Endodermal cell (in vitro differentiated cells): ENCODE results near the gene MYO6. TPM values are rescaled to one million over a fixed set of nuclear protein-coding genes. Genes with fewer than 3 reads are reported as not detected.

ENCODE experiments used
- DNase-seq: peaks from one replicate; pipeline ENCODE4 v3.0.0-alpha.2; 2017
- H3K27ac ChIP-seq: 2 replicates; pipeline ENCODE4 v1.5.1; 2013; ENCODE audit warnings: mild to moderate bottlenecking, low read depth, low read length, moderate library complexity
- H3K27me3 ChIP-seq: 2 replicates; pipeline ENCODE4 v1.6.1; 2013; ENCODE audit warnings: mild to moderate bottlenecking, low read length, moderate library complexity; ENCODE audit not compliant: insufficient read depth, control insufficient read depth, poor library complexity, severe bottlenecking
- H3K36me3 ChIP-seq: 2 replicates; pipeline ENCODE4 v1.7.0; 2013; ENCODE audit warnings: mild to moderate bottlenecking, low read length, moderate library complexity; ENCODE audit not compliant: control insufficient read depth, insufficient read depth
- H3K4me1 ChIP-seq: one replicate; pipeline ENCODE4 v1.7.0; 2013; ENCODE audit warnings: low read length; ENCODE audit not compliant: control insufficient read depth, insufficient read depth
- H3K4me3 ChIP-seq: 2 replicates; pipeline ENCODE4 v1.5.1; 2013; ENCODE audit warnings: mild to moderate bottlenecking, low read length, moderate library complexity
- H3K9ac ChIP-seq: 2 replicates; pipeline ENCODE4 v1.6.1; 2013; ENCODE audit warnings: mild to moderate bottlenecking, low read length, moderate library complexity; ENCODE audit not compliant: poor library complexity, severe bottlenecking; ENCODE audit errors: extremely low read depth
- H3K9me3 ChIP-seq: 2 replicates; pipeline ENCODE4 v1.6.1; 2013; ENCODE audit warnings: mild to moderate bottlenecking, low read length, moderate library complexity; ENCODE audit not compliant: control insufficient read depth
- H3K27ac Mint-ChIP-seq: 2 replicates; pipeline ENCODE4 v1.8.0; 2020; ENCODE audit warnings: mixed read lengths
- H3K27me3 Mint-ChIP-seq: 2 replicates; pipeline ENCODE4 v1.8.0; 2021; ENCODE audit warnings: mild to moderate bottlenecking, mixed read lengths; ENCODE audit not compliant: insufficient read depth
- H3K36me3 Mint-ChIP-seq: 2 replicates; pipeline ENCODE4 v1.8.0; 2020; ENCODE audit warnings: low read depth, mixed read lengths
- H3K4me1 Mint-ChIP-seq: 2 replicates; pipeline ENCODE4 v1.8.0; 2020; ENCODE audit warnings: mixed read lengths
- H3K4me3 Mint-ChIP-seq: 2 replicates; pipeline ENCODE4 v1.8.0; 2020; ENCODE audit warnings: mild to moderate bottlenecking, moderate library complexity, mixed read lengths
- H3K9me3 Mint-ChIP-seq: 2 replicates; pipeline ENCODE4 v1.8.0; 2020; ENCODE audit warnings: mild to moderate bottlenecking, mixed read lengths
- CTCF ChIP-seq: fragments of 200-600 bp; sonication (generic); conservative IDR thresholded peaks from 2 replicates; pipeline ENCODE4 v1.5.0; 2021; ENCODE audit warnings: antibody characterized with exemption, mild to moderate bottlenecking
- WGBS, 2 experiments: methylation state at CpG; one replicate each; pipeline versions ENCODE4 v1.1.5 to v1.1.7; 2013; ENCODE audit warnings: missing lambda C conversion rate in 2 of 2, mixed read lengths in 1 of 2; ENCODE audit not compliant: insufficient coverage in 1 of 2, insufficient read length in 1 of 2; 5-methylcytosine and 5-hydroxymethylcytosine counted together
- total RNA-seq, 2 donors: library from RNA; stranded (reverse); fragmentation: NEBNext Ultra II Directional in 1 of 2; extraction: Animal tissue kit (Norgen Biotek cat#: 25700) in 1 of 2; gene quantifications; 2 replicates in 1 of 2; 3 replicates in 1 of 2; pipeline ENCODE4 v1.2.1, GENCODE V29; 2021

MYO6 gene
- total RNA-seq, 2 donors from 2014 or later, result 58.7 to 89.9 TPM

- Histone ChIP-seq H3K9ac (no peak overlapping the region), H3K27ac (peak overlapping the region; percentile 42), H3K4me3 (peak overlapping the region; percentile 75), H3K36me3 (no peaks in the 10 kb centered on the region), H3K9me3 (no peaks in the 10 kb centered on the region), H3K27me3 (no peaks in the 10 kb centered on the region), H3K4me1 (no peaks in the 10 kb centered on the region)
- TF ChIP-seq CTCF, result no peak
- Mint-ChIP-seq H3K4me1 (peaks cover 5% of the 10 kb centered on the region), H3K27ac (no peak overlapping the region), H3K4me3 (peak overlapping the region; percentile 52), H3K9me3 (no peaks in the 10 kb centered on the region), H3K36me3 (no peaks in the 10 kb centered on the region), H3K27me3 (peaks cover 30% of the 10 kb centered on the region)
- WGBS, 2 experiments, result 33 to 67% methylated on average over 1 to 12 of the region's 12 CpGs
- DNase-seq, result no peak
These were observed 186.4 kb downstream of the MYO6 start for GRCh38 chr6:75935473-75935793.

- Mint-ChIP-seq H3K4me3 (no peak overlapping the region), H3K27ac (no peak overlapping the region), H3K27me3 (peaks cover 30% of the 10 kb centered on the region), H3K4me1 (peaks cover 5% of the 10 kb centered on the region), H3K9me3 (no peaks in the 10 kb centered on the region), H3K36me3 (no peaks in the 10 kb centered on the region)
- TF ChIP-seq CTCF, result no peak
- Histone ChIP-seq H3K9me3 (no peaks in the 10 kb centered on the region), H3K4me3 (no peak overlapping the region), H3K36me3 (no peaks in the 10 kb centered on the region), H3K9ac (no peak overlapping the region), H3K4me1 (no peaks in the 10 kb centered on the region), H3K27ac (no peak overlapping the region), H3K27me3 (no peaks in the 10 kb centered on the region)
- 82 to 100% methylated on average over 2 to 3 of the region's 3 CpGs for WGBS, 2 experiments
- DNase-seq, result no peak
These were observed 187.6 kb downstream of the MYO6 start for GRCh38 chr6:75936682-75937081.

- H3K9me3 Mint-ChIP-seq, result no peaks in the 10 kb centered on the region
- TF ChIP-seq CTCF, result no peak
- peaks cover 39% of the 10 kb centered on the region for H3K27me3 Mint-ChIP-seq
- no peak overlapping the region for H3K4me3 ChIP-seq
- H3K36me3 ChIP-seq, result no peaks in the 10 kb centered on the region
- H3K27ac ChIP-seq, result no peak overlapping the region
- H3K9ac ChIP-seq, result no peak overlapping the region
- H3K4me1 Mint-ChIP-seq, result peaks cover 5% of the 10 kb centered on the region
- no peak for DNase-seq
- H3K27ac Mint-ChIP-seq, result no peak overlapping the region
- H3K4me1 ChIP-seq, result no peaks in the 10 kb centered on the region
- H3K9me3 ChIP-seq, result no peaks in the 10 kb centered on the region
- 33 to 68% methylated on average over 1 to 2 of the region's 2 CpGs for WGBS, 2 experiments
- no peaks in the 10 kb centered on the region for H3K27me3 ChIP-seq
- no peak overlapping the region for H3K4me3 Mint-ChIP-seq
- H3K36me3 Mint-ChIP-seq, result no peaks in the 10 kb centered on the region
These were observed 188.8 kb downstream of the MYO6 start for GRCh38 chr6:75937846-75938245.
